B cell (primary cell): Measurements from ENCODE around the gene CORO1C. TPM values are rescaled to one million over a fixed set of nuclear protein-coding genes. Genes with fewer than 3 reads are reported as not detected.

Experiments
- ATAC-seq: fragments of 200-7000 bp; cut with Tn5 transposase; one replicate; pipeline ENCODE4 v1.10.0; 2021; ENCODE audit warnings: low read depth, mild to moderate bottlenecking, moderate number of reproducible peaks, moderate library complexity
- CTCF ChIA-PET: fragments of 350-600 bp; sonication (Branson Sonifier 250); formaldehyde crosslinking; loops from one replicate; lab custom pipeline; 2021; ENCODE audit warnings: antibody characterized with exemption, inconsistent platforms; lab: Charles Lee
- POLR2A ChIA-PET: fragments of 350-600 bp; sonication (Branson Sonifier 250); formaldehyde crosslinking; loops from one replicate; lab custom pipeline; 2021; ENCODE audit warnings: antibody characterized with exemption; lab: Charles Lee
- DNase-seq: peaks from one replicate; pipeline ENCODE4 v3.0.0; 2013
- H2AFZ ChIP-seq: 2 replicates; pipeline ENCODE4 v1.6.1; 2012; ENCODE audit warnings: mild to moderate bottlenecking, low read depth, low read length; ENCODE audit not compliant: insufficient read depth, poor library complexity, severe bottlenecking
- H3K27ac ChIP-seq, 2 donors: 1 replicate in 1 of 2; 2 replicates in 1 of 2; pipeline ENCODE4 v1.5.1; 2012 to 2013; ENCODE audit warnings: low read length in 2 of 2, mild to moderate bottlenecking in 2 of 2, moderate library complexity in 1 of 2
- H3K27me3 ChIP-seq, 4 experiments: fragments of 200-600 bp in 1 of 4; sonication (generic) in 1 of 4; replicated peaks in 1 of 4; 1 replicate in 2 of 4; 2 replicates in 2 of 4; pipeline versions ENCODE4 v1.6.1 to v1.7.0; 2013 to 2016; ENCODE audit warnings: low read length in 3 of 4, mild to moderate bottlenecking in 2 of 4, mixed read lengths in 1 of 4, moderate library complexity in 1 of 4; ENCODE audit not compliant: insufficient read depth in 4 of 4, control insufficient read depth in 3 of 4; ENCODE audit errors: control extremely low read depth in 1 of 4
- H3K36me3 ChIP-seq, 2 experiments: replicated peaks in 1 of 2; 1 replicate in 1 of 2; 2 replicates in 1 of 2; pipeline versions ENCODE4 v1.6.1 to v1.7.1; 2013; ENCODE audit warnings: low read length in 1 of 2; ENCODE audit not compliant: insufficient read depth in 2 of 2, control insufficient read depth in 1 of 2; ENCODE audit errors: control extremely low read depth in 1 of 2, extremely low read depth in 1 of 2
- H3K4me1 ChIP-seq, 2 donors: fragments of 200-600 bp in 1 of 2; sonication (generic) in 1 of 2; 1 replicate in 1 of 2; 2 replicates in 1 of 2; pipeline versions ENCODE4 v1.5.1 to v1.6.1; 2013 to 2017; ENCODE audit warnings: low read length in 2 of 2; ENCODE audit not compliant: control insufficient read depth in 2 of 2, insufficient read depth in 2 of 2
- H3K4me2 ChIP-seq: replicated peaks from 2 replicates; pipeline ENCODE3; 2012; ENCODE audit warnings: mild to moderate bottlenecking, low read depth, low read length; ENCODE audit not compliant: poor library complexity, severe bottlenecking
- H3K4me3 ChIP-seq, 5 experiments: fragments of 200-600 bp in 1 of 5; sonication (generic) in 1 of 5; 1 replicate in 3 of 5; 2 replicates in 2 of 5; pipeline versions ENCODE4 v1.5.1 to v1.7.0; 2011 to 2016; ENCODE audit warnings: low read length in 4 of 5, mild to moderate bottlenecking in 4 of 5, low read depth in 2 of 5, control low read depth in 1 of 5, moderate library complexity in 1 of 5; ENCODE audit not compliant: insufficient read depth in 1 of 5; ENCODE audit errors: control extremely low read depth in 1 of 5, extremely low read depth in 1 of 5
- H3K79me2 ChIP-seq: fragments of 200-600 bp; sonication (generic); one replicate; pipeline ENCODE4 v1.6.0; 2016; ENCODE audit warnings: low read length; ENCODE audit not compliant: control insufficient read depth, insufficient read depth
- H3K9ac ChIP-seq: fragments of 200-600 bp; sonication (generic); 2 replicates; pipeline ENCODE4 v1.6.1; 2017; ENCODE audit warnings: mild to moderate bottlenecking, low read length, moderate library complexity
- H3K9me3 ChIP-seq, 3 donors: one replicate each; pipeline versions ENCODE4 v1.6.1 to v1.7.1; 2013; ENCODE audit warnings: low read length in 2 of 3; ENCODE audit not compliant: control insufficient read depth in 2 of 3, insufficient read depth in 1 of 3; ENCODE audit errors: control extremely low read depth in 1 of 3
- H4K20me1 ChIP-seq: 2 replicates; pipeline ENCODE4 v1.6.0; 2012; ENCODE audit warnings: mild to moderate bottlenecking, low read length; ENCODE audit not compliant: insufficient read depth, control insufficient read depth, poor library complexity, severe bottlenecking
- H3K27ac Mint-ChIP-seq: one replicate; pipeline ENCODE4 v1.8.0; 2021; ENCODE audit warnings: mixed read lengths
- H3K27me3 Mint-ChIP-seq: one replicate; pipeline ENCODE4 v1.8.0; 2021; ENCODE audit warnings: mixed read lengths
- H3K4me1 Mint-ChIP-seq: one replicate; pipeline ENCODE4 v1.8.0; 2021; ENCODE audit warnings: mixed read lengths
- H3K4me3 Mint-ChIP-seq: one replicate; pipeline ENCODE4 v1.8.0; 2021; ENCODE audit warnings: mixed read lengths
- H3K9me3 Mint-ChIP-seq: one replicate; pipeline ENCODE4 v1.8.0; 2022; ENCODE audit warnings: mixed read lengths; ENCODE audit not compliant: insufficient read depth
- CTCF ChIP-seq: fragments of 200-600 bp; IDR thresholded peaks from one replicate; pipeline ENCODE4 v1.8.0; 2022; ENCODE audit warnings: antibody characterized with exemption, mild to moderate bottlenecking
- EZH2 ChIP-seq: IDR thresholded peaks from 2 replicates; pipeline ENCODE4 v1.6.1; 2012; ENCODE audit warnings: borderline replicate concordance, low read depth, mild to moderate bottlenecking, moderate library complexity, low read length; ENCODE audit not compliant: insufficient read depth, poor library complexity, severe bottlenecking
- WGBS: methylation state at CpG from one replicate; pipeline ENCODE4 v1.1.5; 2013; ENCODE audit warnings: missing lambda C conversion rate; ENCODE audit not compliant: insufficient coverage; 5-methylcytosine and 5-hydroxymethylcytosine counted together
- intact Hi-C: fragments of 100-400 bp; cut with micrococcal nuclease; formaldehyde crosslinking; loops from one replicate; pipeline ENCODE4 v1.10.0; 2022
- polyA plus RNA-seq: library from polyadenylated mRNA; depleted of rRNA; stranded (reverse); fragments of >200 nt; gene quantifications from 2 replicates; pipeline ENCODE4 v1.2.3, GENCODE V29; 2012
- total RNA-seq, 2 donors: library from RNA; stranded (reverse); fragments of 120-200 nt in 1 of 2; gene quantifications; 1 replicate in 1 of 2; 2 replicates in 1 of 2; pipeline versions ENCODE4 v1.2.3 to v1.2.4, GENCODE V29; 2013 to 2022

The CORO1C gene
- total and polyA plus RNA-seq, 2 donors (not counting 1 experiment from before 2014, with no cell fraction given) = 19.2 to 68.0 TPM

- Mint-ChIP-seq H3K27ac (no peak overlapping the region), H3K9me3 (no peaks in the 10 kb centered on the region), H3K4me3 (no peak overlapping the region), H3K4me1 (no peaks in the 10 kb centered on the region), H3K27me3 (no peaks in the 10 kb centered on the region)
- ChIA-PET CTCF (no interaction called here), POLR2A (no interaction called here)
- Histone ChIP-seq H3K4me3 (no peak overlapping the region), H3K79me2 (no peaks in the 10 kb centered on the region), H4K20me1 (no peaks in the 10 kb centered on the region), H3K9me3 (no peaks in the 10 kb centered on the region), H3K36me3 (no peaks in the 10 kb centered on the region), H2AFZ (no peak overlapping the region), H3K27me3 (no peaks in the 10 kb centered on the region), H3K4me2 (no peak overlapping the region), H3K27ac (no peak overlapping the region), H3K9ac (no peak overlapping the region), H3K4me1 (no peaks in the 10 kb centered on the region)
- intact Hi-C loops = no loop called here
- ATAC-seq (no peak), DNase-seq (no peak)
- 90% methylated on average over 5 of the region's 6 CpGs for WGBS
- TF ChIP-seq CTCF (no peak), EZH2 (no peak)
Measured at GRCh38 chr12:108599541-108599940, 131.8 kb downstream of the CORO1C start.

- ATAC-seq (no peak), DNase-seq (no peak)
- ChIA-PET CTCF (interaction anchor here (1.5 kb wide), 1 partner anchor 19 kb away, joined by 5 read pairs; no protein-coding TSS in a partner anchor), POLR2A (interaction anchor here (0.6 kb wide), 1 partner anchor 10 kb away, joined by 4 read pairs; no protein-coding TSS in a partner anchor)
- Histone ChIP-seq H3K79me2 (no peaks in the 10 kb centered on the region), H3K9me3 (no peaks in the 10 kb centered on the region), H3K27ac (no peak overlapping the region), H3K27me3 (no peaks in the 10 kb centered on the region), H2AFZ (no peak overlapping the region), H3K4me1 (no peaks in the 10 kb centered on the region), H3K36me3 (no peaks in the 10 kb centered on the region), H3K4me2 (no peak overlapping the region), H4K20me1 (no peaks in the 10 kb centered on the region), H3K4me3 (no peak overlapping the region), H3K9ac (no peak overlapping the region)
- Mint-ChIP-seq H3K4me3 (no peak overlapping the region), H3K27me3 (no peaks in the 10 kb centered on the region), H3K9me3 (no peaks in the 10 kb centered on the region), H3K4me1 (no peaks in the 10 kb centered on the region), H3K27ac (no peak overlapping the region)
- WGBS = 93% methylated on average over 11 of the region's 11 CpGs
- intact Hi-C loops = no loop called here
- TF ChIP-seq EZH2 (no peak), CTCF (no peak)
Measured at GRCh38 chr12:108598553-108599250, 132.6 kb downstream of the CORO1C start.
